K562 (cell line): Measurements from ENCODE around the gene CFAP410.

ENCODE experiments used
- FOXM1 ChIP-seq, 2 experiments: fragments of 450-650 bp in 1 of 2; sonication (generic) in 1 of 2; formaldehyde crosslinking in 1 of 2; IDR thresholded peaks; 2 replicates each; pipeline versions ENCODE4 v1.6.1 to v1.9.0; 2017 to 2022; ENCODE audit warnings: low read depth in 2 of 2, mild to moderate bottlenecking in 2 of 2, missing genetic modification reagents in 1 of 2, moderate library complexity in 1 of 2
- RAD51 ChIP-seq: fragments of 450-650 bp; IDR thresholded peaks from 2 replicates; pipeline ENCODE4 v1.7.1; 2016; ENCODE audit warnings: low read depth, mild to moderate bottlenecking, borderline replicate concordance
- TAF1 ChIP-seq: IDR thresholded peaks from 2 replicates; pipeline ENCODE4 v1.6.1; 2011; ENCODE audit warnings: mild to moderate bottlenecking, low read length, moderate library complexity; ENCODE audit not compliant: insufficient read depth, control insufficient read depth, severe bottlenecking; ENCODE audit errors: extremely low read depth
- ZBTB40 ChIP-seq, 2 experiments: fragments of 450-650 bp in 1 of 2; sonication (generic) in 1 of 2; formaldehyde crosslinking in 1 of 2; IDR thresholded peaks; 2 replicates each; pipeline versions ENCODE4 v1.7.1 to v1.9.0; 2016 to 2022; ENCODE audit warnings: inconsistent platforms in 1 of 2, mild to moderate bottlenecking in 1 of 2, missing genetic modification reagents in 1 of 2
- ZNF785 ChIP-seq: fragments of 250-450 bp; sonication (Bioruptor Pico); IDR thresholded peaks from 2 replicates; pipeline ENCODE4 v1.4.0; 2020; ENCODE audit warnings: mild to moderate bottlenecking
- TF ChIP-seq, protein P1 (sequence below), 3 experiments: IDR thresholded peaks in 2 of 3; conservative IDR thresholded peaks in 1 of 3; 2 replicates each; pipeline ENCODE4 v1.5.1; 2011 to 2012; ENCODE audit warnings: low read length in 3 of 3, mild to moderate bottlenecking in 3 of 3, control low read depth in 2 of 3, improper control_type of control experiment in 1 of 3, inconsistent platforms in 1 of 3, low read depth in 1 of 3, mixed read lengths in 1 of 3, moderate library complexity in 1 of 3; ENCODE audit not compliant: insufficient read depth in 2 of 3

DNA sequence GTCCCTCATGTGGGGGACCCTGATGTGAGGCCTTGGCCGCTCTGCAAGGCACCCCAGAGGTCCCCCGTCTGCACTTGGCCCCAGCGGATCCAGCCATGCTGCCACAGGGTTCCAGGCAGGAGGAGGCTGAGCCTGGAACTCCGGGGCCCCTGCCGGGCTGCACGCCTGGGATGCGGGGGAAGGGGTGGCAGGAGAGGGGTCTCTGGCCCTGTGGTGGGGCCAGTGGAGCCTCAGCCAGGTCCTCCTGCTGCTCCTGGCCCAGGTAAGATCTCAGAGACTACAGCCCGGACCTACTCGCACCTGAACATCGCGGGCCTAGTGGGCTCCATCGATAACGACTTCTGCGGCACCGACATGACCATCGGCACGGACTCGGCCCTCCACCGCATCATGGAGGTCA is 26.5 kb downstream of the CFAP410 start:
- TF ChIP-seq ZBTB40 (IDR thresholded peaks at IDR 0.05) (no peak), ZBTB40 (CRISPR knock-in tag; IDR thresholded peaks at IDR 0.05) (no peak), ZNF785 (CRISPR knock-in tag) (no peak), RAD51 (no peak), FOXM1 (IDR thresholded peaks at IDR 0.05; ENCODE audit: low read depth) (no peak), FOXM1 (CRISPR knock-in tag; IDR thresholded peaks at IDR 0.05; ENCODE audit: low read depth) (no peak), TAF1 (no peak)
- TF ChIP-seq, protein P1, sequence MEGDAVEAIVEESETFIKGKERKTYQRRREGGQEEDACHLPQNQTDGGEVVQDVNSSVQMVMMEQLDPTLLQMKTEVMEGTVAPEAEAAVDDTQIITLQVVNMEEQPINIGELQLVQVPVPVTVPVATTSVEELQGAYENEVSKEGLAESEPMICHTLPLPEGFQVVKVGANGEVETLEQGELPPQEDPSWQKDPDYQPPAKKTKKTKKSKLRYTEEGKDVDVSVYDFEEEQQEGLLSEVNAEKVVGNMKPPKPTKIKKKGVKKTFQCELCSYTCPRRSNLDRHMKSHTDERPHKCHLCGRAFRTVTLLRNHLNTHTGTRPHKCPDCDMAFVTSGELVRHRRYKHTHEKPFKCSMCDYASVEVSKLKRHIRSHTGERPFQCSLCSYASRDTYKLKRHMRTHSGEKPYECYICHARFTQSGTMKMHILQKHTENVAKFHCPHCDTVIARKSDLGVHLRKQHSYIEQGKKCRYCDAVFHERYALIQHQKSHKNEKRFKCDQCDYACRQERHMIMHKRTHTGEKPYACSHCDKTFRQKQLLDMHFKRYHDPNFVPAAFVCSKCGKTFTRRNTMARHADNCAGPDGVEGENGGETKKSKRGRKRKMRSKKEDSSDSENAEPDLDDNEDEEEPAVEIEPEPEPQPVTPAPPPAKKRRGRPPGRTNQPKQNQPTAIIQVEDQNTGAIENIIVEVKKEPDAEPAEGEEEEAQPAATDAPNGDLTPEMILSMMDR (IDR thresholded peaks at IDR 0.05 in 2 of 3, conservative IDR thresholded peaks at IDR 0.05 in 1 of 3; ENCODE audit: insufficient read depth in 2 of 3, low read depth in 1 of 3, low read length in 3 of 3) = no peak
